Esophagus squamous epithelium (tissue), 5 donors: ENCODE results near the gene HECW1. TPM values are rescaled to one million over a fixed set of nuclear protein-coding genes. Genes with fewer than 3 reads are reported as not detected.

Experiments used
- DNase-seq: peaks from one replicate; lab custom pipeline; 2025; lab: John Stamatoyannopoulos, UW
- H3K27ac ChIP-seq, 4 donors: fragments of 200-600 bp; sonication (generic); one replicate each; pipeline ENCODE4 v1.5.1; 2016 to 2019; ENCODE audit warnings: mild to moderate bottlenecking in 1 of 4
- H3K27me3 ChIP-seq, 4 donors: fragments of 200-600 bp; sonication (generic); 1 replicate in 3 of 4; 2 replicates in 1 of 4; pipeline versions ENCODE4 v1.5.1 to v1.6.0; 2017 to 2021; ENCODE audit warnings: antibody characterized with exemption in 1 of 4
- H3K36me3 ChIP-seq, 3 donors: fragments of 200-600 bp; sonication (generic); one replicate each; pipeline ENCODE4 v1.5.1; 2016 to 2019
- H3K4me1 ChIP-seq, 3 donors: fragments of 200-600 bp; sonication (generic); one replicate each; pipeline ENCODE4 v1.5.1; 2017 to 2019
- H3K4me3 ChIP-seq, 4 donors: fragments of 200-600 bp; sonication (generic); 1 replicate in 3 of 4; 2 replicates in 1 of 4; pipeline ENCODE4 v1.5.1; 2016 to 2019; ENCODE audit warnings: mild to moderate bottlenecking in 2 of 4, moderate library complexity in 1 of 4
- H3K9me3 ChIP-seq, 3 donors: fragments of 200-600 bp; sonication (generic); one replicate each; pipeline ENCODE4 v1.5.1; 2016 to 2019
- POLR2A ChIP-seq, 4 donors: fragments of 450-650 bp; IDR thresholded peaks; one replicate each; pipeline ENCODE4 v1.6.1; 2017; ENCODE audit warnings: antibody characterized with exemption in 4 of 4, mild to moderate bottlenecking in 4 of 4, moderate library complexity in 3 of 4
- WGBS, 2 donors: methylation state at CpG; one replicate each; pipeline ENCODE4 v1.1.5; 2018; 5-methylcytosine and 5-hydroxymethylcytosine counted together
- intact Hi-C: fragments of 100-400 bp; cut with DNase I; formaldehyde crosslinking; loops from one replicate; pipeline ENCODE4 v1.15.0; 2022
- total RNA-seq, 4 donors: library from RNA; depleted of rRNA; stranded (reverse); fragments of >200 nt; gene quantifications; one replicate each; pipeline ENCODE4 v1.1.0, GENCODE V29; 2016
- TF ChIP-seq, protein P1 (sequence below), 6 experiments: fragments of 450-650 bp in 4 of 6; fragments of 200-600 bp in 2 of 6; sonication (generic) in 2 of 6; IDR thresholded peaks; one replicate each; pipeline ENCODE4 v1.5.1; 2016 to 2019; ENCODE audit warnings: antibody characterized with exemption in 6 of 6, mild to moderate bottlenecking in 4 of 6, moderate library complexity in 4 of 6
- donor health status: DM: yes; HTN: yes; CAD: no.

HECW1 gene
- total RNA-seq, 4 donors from 2014 or later = 0.18 to 0.57 (median 0.19) TPM; not detected in 1

DNA sequence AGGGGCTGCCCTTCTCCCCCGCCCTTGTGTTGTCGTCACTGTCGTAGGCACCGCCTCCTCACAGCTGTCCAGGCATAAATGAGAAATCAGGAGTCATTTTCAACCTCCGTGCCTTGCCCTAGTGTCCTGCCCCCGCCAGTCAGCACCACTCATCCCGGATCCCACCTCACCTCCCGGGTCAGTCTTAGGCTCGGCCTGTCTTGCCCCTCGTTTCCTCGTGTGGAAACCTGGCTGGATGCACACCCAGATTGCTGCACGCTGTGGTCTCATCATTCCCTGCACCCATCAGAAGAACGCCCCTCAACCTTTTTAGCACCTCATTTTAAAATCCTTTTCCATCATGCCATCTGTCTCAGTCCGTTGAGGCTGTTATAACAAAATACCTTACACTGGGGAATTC lies 213.1 kb downstream of the HECW1 start:
- intact Hi-C loops = no loop called here
- Histone ChIP-seq H3K27ac (no peak overlapping the region), H3K4me3 (no peak overlapping the region), H3K27me3 (no peaks in the 10 kb centered on the region), H3K36me3 (no peaks in the 10 kb centered on the region), H3K9me3 (no peaks in the 10 kb centered on the region), H3K4me1 (peaks cover 0 to 11% (median 0%) of the 10 kb centered on the region in 3 donors)
- no peak for DNase-seq
- TF ChIP-seq, protein P1, sequence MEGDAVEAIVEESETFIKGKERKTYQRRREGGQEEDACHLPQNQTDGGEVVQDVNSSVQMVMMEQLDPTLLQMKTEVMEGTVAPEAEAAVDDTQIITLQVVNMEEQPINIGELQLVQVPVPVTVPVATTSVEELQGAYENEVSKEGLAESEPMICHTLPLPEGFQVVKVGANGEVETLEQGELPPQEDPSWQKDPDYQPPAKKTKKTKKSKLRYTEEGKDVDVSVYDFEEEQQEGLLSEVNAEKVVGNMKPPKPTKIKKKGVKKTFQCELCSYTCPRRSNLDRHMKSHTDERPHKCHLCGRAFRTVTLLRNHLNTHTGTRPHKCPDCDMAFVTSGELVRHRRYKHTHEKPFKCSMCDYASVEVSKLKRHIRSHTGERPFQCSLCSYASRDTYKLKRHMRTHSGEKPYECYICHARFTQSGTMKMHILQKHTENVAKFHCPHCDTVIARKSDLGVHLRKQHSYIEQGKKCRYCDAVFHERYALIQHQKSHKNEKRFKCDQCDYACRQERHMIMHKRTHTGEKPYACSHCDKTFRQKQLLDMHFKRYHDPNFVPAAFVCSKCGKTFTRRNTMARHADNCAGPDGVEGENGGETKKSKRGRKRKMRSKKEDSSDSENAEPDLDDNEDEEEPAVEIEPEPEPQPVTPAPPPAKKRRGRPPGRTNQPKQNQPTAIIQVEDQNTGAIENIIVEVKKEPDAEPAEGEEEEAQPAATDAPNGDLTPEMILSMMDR (IDR thresholded peaks at IDR 0.05) = no peak
- TF ChIP-seq POLR2A (IDR thresholded peaks at IDR 0.05) = no peak
- WGBS, 2 donors = 79 to 83% methylated on average over 13 to 14 of the region's 14 CpGs

DNA sequence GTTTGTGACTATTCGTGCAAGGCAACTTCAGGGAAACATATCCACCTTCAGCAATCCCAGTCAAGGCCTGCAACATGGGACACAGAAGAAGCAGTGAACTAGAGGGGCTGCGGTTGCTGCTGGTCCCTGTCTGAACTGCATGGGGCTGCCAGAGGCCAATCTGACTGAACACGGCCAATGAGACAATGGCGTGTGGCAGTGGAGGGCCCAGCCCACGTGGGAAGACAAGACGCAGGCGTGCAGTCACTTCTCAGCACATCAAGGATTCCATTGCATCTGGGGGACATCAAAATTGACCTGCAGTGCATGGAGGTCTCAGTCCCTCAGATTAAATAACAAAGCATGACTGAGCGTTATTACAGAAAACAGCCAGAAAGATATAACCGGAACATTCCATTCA lies 215.9 kb downstream of the HECW1 start:
- no peak for DNase-seq
- intact Hi-C loops = no loop called here
- H3K9me3 ChIP-seq = no peaks in the 10 kb centered on the region
- no peak overlapping the region for H3K4me3 ChIP-seq
- WGBS, 2 donors = 62 to 66% methylated on average over 6 to 9 of the region's 9 CpGs
- H3K4me1 ChIP-seq = peaks cover 0 to 11% (median 0%) of the 10 kb centered on the region in 3 donors
- no peaks in the 10 kb centered on the region for H3K36me3 ChIP-seq
- H3K27me3 ChIP-seq = no peaks in the 10 kb centered on the region
- TF ChIP-seq POLR2A (IDR thresholded peaks at IDR 0.05) = no peak
- TF ChIP-seq, protein P1 (IDR thresholded peaks at IDR 0.05) = no peak
- H3K27ac ChIP-seq = no peak overlapping the region

DNA sequence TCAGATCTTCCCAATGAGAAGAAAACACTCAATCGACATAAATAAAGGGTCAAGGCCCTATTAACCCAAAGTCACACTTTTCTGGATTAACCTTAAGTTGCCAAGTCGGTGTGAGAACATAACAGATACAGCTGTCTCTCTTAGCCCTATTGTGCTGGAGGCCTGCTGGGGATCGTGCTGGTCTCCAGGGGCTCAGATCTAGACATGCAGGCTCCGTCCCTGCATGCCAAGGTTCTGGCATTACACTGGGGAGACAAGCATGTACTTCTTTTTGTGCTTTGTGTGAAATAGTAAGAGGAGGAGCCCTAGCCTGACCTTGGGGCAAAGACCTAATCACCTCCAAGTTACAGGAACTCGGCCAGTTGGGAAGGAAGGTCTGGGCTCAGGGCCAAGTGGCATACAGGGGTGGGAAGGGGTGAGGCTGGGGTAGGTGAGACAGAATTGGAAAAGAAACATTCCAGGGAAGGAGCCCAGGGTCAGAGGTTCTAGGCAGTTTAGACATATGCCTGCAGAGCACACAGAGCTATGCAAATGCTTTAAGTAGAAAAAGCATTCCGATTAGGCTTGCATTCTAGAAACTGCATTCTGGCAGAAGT lies 216.4 kb downstream of the HECW1 start:
- H3K4me3 ChIP-seq = no peak overlapping the region
- 22 to 33% methylated on average over 6 of the region's 6 CpGs for WGBS, 2 donors
- no peaks in the 10 kb centered on the region for H3K36me3 ChIP-seq
- H3K27me3 ChIP-seq = no peaks in the 10 kb centered on the region
- H3K4me1 ChIP-seq = peaks cover 0 to 11% (median 0%) of the 10 kb centered on the region in 3 donors
- no peak for DNase-seq
- no peak overlapping the region for H3K27ac ChIP-seq
- H3K9me3 ChIP-seq = no peaks in the 10 kb centered on the region
- intact Hi-C loops = no loop called here
- TF ChIP-seq POLR2A (IDR thresholded peaks at IDR 0.05) = no peak
- TF ChIP-seq, protein P1 (IDR thresholded peaks at IDR 0.05) = no peak

DNA sequence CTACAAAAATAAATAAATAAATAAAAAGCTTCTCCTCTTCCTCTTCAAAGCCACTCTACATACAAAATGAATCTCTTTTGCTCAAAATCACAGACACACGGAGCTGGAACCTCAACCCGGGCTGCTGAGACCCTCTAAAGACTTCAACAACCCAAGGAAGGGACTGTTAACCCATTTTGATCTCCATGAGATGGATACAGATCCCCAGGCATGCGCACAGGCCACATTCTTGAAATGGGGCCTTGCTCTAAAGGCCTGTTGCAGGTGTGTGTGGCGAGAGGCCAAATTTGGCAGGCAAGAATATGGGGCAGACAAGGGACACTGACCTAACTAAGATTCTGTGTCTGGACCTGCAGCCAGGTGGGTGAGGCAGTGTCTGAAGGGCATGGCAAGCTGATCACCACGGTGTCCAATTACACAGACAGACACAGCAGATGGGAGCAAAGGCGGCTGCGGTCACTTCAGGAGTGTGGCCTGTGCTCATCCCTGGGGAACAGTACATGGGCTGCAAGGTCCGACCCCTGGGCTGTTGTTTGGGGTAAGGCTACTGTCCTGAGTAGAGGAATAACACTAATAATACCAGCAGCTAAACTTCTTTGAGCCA lies 219.8 kb downstream of the HECW1 start:
- peaks cover 0 to 11% (median 0%) of the 10 kb centered on the region in 3 donors for H3K4me1 ChIP-seq
- H3K27ac ChIP-seq = no peak overlapping the region
- H3K36me3 ChIP-seq = no peaks in the 10 kb centered on the region
- no peaks in the 10 kb centered on the region for H3K27me3 ChIP-seq
- no peaks in the 10 kb centered on the region for H3K9me3 ChIP-seq
- intact Hi-C loops = no loop called here
- DNase-seq = no peak
- 83 to 87% methylated on average over 6 of the region's 8 CpGs for WGBS, 2 donors
- H3K4me3 ChIP-seq = no peak overlapping the region
- TF ChIP-seq, protein P1 (IDR thresholded peaks at IDR 0.05) = no peak
- TF ChIP-seq POLR2A (IDR thresholded peaks at IDR 0.05) = no peak

DNA sequence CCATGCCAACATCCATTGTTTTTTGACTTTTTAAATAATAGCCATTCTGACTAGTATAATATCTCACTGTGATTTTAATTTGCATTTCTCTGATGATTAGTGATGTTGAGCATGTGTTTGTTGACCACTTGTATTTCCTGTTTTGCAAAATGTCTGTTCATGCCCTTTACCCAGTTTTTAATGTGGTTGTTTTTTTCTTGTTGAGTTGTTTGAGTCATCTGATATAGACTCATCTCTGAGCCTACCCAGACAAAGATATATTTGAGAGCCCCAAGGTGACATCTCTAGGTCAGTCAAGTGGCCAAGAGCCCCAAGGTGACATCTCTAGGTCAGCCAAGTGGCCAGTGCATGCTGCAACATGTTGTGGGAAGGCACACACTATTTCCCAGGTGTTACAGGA lies 224.7 kb downstream of the HECW1 start:
- peaks cover 0 to 4% (median 0%) of the 10 kb centered on the region in 4 donors for H3K27me3 ChIP-seq
- intact Hi-C loops = no loop called here
- DNase-seq = no peak
- no peaks in the 10 kb centered on the region for H3K36me3 ChIP-seq
- TF ChIP-seq, protein P1 (IDR thresholded peaks at IDR 0.05) = no peak
- no peak for TF ChIP-seq POLR2A (IDR thresholded peaks at IDR 0.05)
- H3K4me3 ChIP-seq = no peak overlapping the region
- no peak overlapping the region for H3K27ac ChIP-seq
- no peaks in the 10 kb centered on the region for H3K9me3 ChIP-seq
- H3K4me1 ChIP-seq = no peaks in the 10 kb centered on the region
